Esophagus squamous epithelium (tissue), 4 donors: ENCODE data around the gene NEFH.

Experiments
- CTCF ChIP-seq, 6 experiments: fragments of 450-650 bp in 4 of 6; fragments of 200-600 bp in 2 of 6; sonication (generic) in 2 of 6; IDR thresholded peaks; one replicate each; pipeline ENCODE4 v1.5.1; 2016 to 2019; ENCODE audit warnings: antibody characterized with exemption in 6 of 6, mild to moderate bottlenecking in 4 of 6, moderate library complexity in 4 of 6
- POLR2A ChIP-seq, 4 donors: fragments of 450-650 bp; IDR thresholded peaks; one replicate each; pipeline ENCODE4 v1.6.1; 2017; ENCODE audit warnings: antibody characterized with exemption in 4 of 4, mild to moderate bottlenecking in 4 of 4, moderate library complexity in 3 of 4

- no peak for TF ChIP-seq CTCF (IDR thresholded peaks at IDR 0.05)
- TF ChIP-seq POLR2A (IDR thresholded peaks at IDR 0.05): no peak
Measured at GRCh38 chr22:29482726-29483125, 2.7 kb downstream of the NEFH start.
